GM21447 (cell line): Measurements from ENCODE around the gene CXCL8.

Experiments
- ATAC-seq: cut with Tn5 transposase; IDR thresholded peaks from one replicate; pipeline ENCODE4 v1.9.1; 2021; ENCODE audit not compliant: unreplicated experiment

CXCL8 gene

GRCh38 chr4:73718375-73719373 lies 21.7 kb upstream of the CXCL8 start:
- peak; percentile 92 for ATAC-seq

- no peak for ATAC-seq
Measured at GRCh38 chr4:73721435-73721834, 18.9 kb upstream of the CXCL8 start.

- no peak for ATAC-seq
Measured at GRCh38 chr4:73721909-73722308, 18.5 kb upstream of the CXCL8 start.

- no peak for ATAC-seq
Measured at GRCh38 chr4:73723023-73723422, 17.3 kb upstream of the CXCL8 start.

GRCh38 chr4:73723928-73724327 lies 16.4 kb upstream of the CXCL8 start:
- no peak for ATAC-seq

GRCh38 chr4:73725510-73725909 lies 14.9 kb upstream of the CXCL8 start:
- ATAC-seq, result no peak

GRCh38 chr4:73725985-73726384 lies 14.4 kb upstream of the CXCL8 start:
- ATAC-seq, result no peak

- peak; percentile 43 for ATAC-seq
Measured at GRCh38 chr4:73727685-73728084, 12.7 kb upstream of the CXCL8 start.

GRCh38 chr4:73728091-73728741 lies 12.2 kb upstream of the CXCL8 start:
- no peak for ATAC-seq

- no peak for ATAC-seq
Measured at GRCh38 chr4:73729534-73730165, 10.7 kb upstream of the CXCL8 start.

GRCh38 chr4:73730292-73730691 lies 10.1 kb upstream of the CXCL8 start:
- ATAC-seq, result no peak

- no peak for ATAC-seq
Measured at GRCh38 chr4:73730867-73731266, 9.5 kb upstream of the CXCL8 start.

- ATAC-seq, result no peak
Measured at GRCh38 chr4:73731968-73732610, 8.3 kb upstream of the CXCL8 start.

GRCh38 chr4:73732759-73733431 lies 7.5 kb upstream of the CXCL8 start:
- ATAC-seq, result no peak

GRCh38 chr4:73734530-73735001 lies 5.8 kb upstream of the CXCL8 start:
- ATAC-seq, result no peak

- peak; percentile 85 for ATAC-seq
Measured at GRCh38 chr4:73735231-73735630, 5.1 kb upstream of the CXCL8 start.

GRCh38 chr4:73741031-73741749 lies 821 bp downstream of the CXCL8 start:
- no peak for ATAC-seq

GRCh38 chr4:73741750-73742489 lies 1.6 kb downstream of the CXCL8 start:
- ATAC-seq, result no peak

GRCh38 chr4:73742490-73743160 lies 2.3 kb downstream of the CXCL8 start:
- no peak for ATAC-seq
